Measurements from ENCODE around the gene ADRA2B.

Gene ADRA2B

DNA sequence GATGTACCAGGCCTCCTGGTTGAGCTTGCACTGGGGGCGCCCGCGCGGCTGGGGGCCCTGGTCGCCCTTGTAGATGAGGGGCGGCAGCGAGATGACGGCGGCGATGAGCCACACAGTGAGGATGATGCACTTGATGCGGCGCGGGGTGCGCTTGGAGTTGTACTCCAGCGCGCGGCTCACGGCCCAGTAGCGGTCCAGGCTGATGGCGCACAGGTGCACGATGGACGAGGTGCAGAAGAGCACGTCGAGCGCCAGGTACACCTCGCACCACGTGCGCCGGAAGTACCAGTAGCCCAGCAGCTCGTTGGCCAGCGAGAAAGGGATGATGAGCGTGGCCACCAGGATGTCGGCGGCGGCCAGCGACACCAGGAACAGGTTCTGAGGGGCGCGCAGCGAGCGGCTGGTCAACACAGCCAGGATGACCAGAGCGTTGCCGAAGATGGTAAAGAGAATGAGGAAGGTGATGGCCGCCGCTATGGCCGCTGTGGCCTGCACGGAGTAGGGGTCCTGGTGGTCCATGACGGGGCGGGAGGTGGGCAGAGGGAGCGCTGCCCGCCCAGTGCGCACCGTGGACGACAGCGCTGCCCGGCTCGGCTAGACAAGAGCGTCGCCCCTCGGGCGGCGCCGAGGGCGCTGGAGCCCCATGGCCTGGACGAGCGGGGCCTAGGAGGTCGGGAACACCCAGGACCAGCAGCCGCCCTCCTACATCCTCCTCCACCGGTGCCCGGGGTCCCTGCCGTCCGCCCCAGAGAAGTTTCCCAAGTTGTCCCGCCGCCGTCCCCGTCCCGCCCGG lies 544 bp downstream of the ADRA2B start:
- DNase-seq, result no peak

GRCh38 chr2:96114903-96115581 lies 1.3 kb downstream of the ADRA2B start:
- no peak for DNase-seq

GRCh38 chr2:96114546-96114902 lies 1.8 kb downstream of the ADRA2B start:
- DNase-seq, result no peak

DNA sequence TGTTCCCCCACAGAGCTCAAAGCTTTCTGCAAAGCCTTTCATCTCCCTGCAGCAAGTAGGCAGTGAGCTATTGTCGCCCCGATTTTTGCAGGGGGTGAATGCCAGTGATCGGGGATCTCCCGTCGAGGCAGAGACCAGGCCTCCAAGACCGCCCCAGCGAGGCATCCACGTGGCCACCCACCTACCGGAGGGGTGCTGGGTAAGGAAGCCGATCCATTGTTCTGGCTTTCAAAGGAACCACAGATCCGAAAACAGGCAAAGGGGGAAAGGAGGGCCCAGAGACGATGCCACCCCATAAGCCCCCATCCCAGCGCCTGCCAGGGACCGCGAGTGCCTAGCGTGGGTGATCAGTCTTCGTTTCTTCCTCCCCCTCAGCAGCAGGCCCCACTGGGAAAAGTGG lies 2.4 kb downstream of the ADRA2B start:
- no peak for DNase-seq

DNA sequence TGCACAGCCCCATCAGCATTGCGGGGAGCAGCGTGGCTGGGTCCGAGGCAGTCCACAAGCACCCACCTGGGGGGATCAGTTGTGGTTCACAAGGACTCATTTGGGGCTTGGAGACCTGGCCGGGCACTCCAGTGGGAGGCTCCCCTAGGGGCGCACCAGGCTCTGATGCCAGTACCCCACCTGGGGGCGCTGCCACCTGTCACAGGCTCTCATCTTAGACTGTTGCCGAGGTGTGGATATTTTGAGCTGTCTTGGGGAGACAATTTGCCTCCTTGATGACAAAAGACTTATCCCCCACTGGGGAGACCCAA lies 3.0 kb downstream of the ADRA2B start:
- DNase-seq, result no peak

- no peak for DNase-seq
These were observed 3.6 kb downstream of the ADRA2B start for GRCh38 chr2:96112501-96113366.

- no peak for DNase-seq
These were observed 4.4 kb downstream of the ADRA2B start for GRCh38 chr2:96111823-96112500.

DNA sequence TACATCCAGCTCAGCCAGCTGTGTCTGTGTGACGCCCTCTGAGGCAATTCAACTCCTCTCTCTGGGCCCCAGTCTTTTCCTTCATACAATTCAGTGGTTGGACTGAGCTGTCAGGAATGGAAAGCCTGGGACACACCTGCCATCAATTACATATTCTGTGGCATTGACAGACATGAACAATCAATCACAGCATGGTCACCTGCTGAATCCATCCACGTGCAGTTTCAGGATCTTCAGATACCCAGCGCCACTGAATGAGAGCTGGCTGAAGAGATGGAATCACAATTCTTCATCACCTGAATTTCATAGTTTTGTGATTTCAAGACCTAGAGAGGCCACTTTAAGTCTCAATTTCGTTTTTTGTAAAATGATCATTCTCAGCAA lies 5.1 kb downstream of the ADRA2B start:
- DNase-seq, result no peak

DNA sequence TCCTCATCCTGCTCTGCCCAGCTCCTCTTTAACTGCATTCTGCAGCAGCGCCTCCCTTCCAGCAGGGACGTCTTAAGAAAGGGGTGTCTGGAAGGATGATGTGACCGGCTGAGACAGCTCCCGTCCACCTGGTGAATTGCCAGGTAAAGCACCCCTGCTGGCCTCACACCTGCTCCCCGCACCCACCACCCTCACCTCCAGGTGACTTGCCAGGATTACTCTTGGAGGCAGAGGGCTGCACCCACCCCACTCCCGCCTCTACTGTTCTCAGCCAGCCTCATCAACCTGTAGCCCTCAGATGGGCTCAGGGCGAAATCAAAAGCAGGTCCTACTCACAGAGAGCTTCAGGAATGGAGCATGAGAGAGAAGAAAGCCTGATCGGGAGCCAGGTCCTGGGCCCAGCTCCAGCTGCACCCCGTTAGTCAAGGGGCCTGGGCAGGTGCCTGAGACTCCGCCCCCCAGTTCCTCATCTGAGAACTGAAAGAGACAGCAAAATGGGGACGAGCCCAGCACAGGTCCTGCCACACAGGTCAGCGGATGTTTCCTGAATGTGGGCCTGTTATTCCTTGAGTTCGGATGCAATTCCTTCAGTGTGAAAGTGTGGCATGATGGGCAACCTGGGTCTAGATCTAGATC lies 5.6 kb downstream of the ADRA2B start:
- no peak for DNase-seq

DNA sequence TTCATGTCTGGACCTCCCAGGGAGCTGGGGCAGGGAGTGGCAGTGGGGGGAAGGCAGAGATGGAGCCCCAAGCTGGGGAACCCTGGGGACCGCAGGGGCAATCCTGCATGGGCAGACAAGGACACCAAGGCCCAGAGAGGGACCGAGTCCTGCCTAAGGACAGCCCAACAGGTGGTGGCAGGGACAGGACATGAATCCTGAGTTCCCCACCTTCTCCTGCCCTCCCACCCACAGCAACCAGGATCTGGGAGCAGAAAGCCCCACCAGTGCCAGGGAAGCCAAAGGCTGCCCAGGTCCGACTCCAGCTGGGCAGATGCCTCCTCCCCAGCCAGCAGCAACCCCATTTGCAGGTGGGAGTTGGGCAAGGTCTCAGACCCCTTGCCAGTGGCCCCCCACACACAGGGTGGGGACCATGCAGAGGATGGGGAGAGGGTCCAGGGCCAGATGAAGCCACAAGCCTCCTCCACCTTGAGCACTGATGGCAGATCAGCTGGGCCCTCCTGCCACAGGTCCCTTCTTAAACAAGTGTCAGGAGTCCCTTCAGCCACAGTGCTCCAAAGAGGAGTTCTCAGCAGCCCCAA lies 6.3 kb downstream of the ADRA2B start:
- DNase-seq, result no peak

- no peak for DNase-seq
These were observed 7.0 kb downstream of the ADRA2B start for GRCh38 chr2:96109361-96109680.

DNA sequence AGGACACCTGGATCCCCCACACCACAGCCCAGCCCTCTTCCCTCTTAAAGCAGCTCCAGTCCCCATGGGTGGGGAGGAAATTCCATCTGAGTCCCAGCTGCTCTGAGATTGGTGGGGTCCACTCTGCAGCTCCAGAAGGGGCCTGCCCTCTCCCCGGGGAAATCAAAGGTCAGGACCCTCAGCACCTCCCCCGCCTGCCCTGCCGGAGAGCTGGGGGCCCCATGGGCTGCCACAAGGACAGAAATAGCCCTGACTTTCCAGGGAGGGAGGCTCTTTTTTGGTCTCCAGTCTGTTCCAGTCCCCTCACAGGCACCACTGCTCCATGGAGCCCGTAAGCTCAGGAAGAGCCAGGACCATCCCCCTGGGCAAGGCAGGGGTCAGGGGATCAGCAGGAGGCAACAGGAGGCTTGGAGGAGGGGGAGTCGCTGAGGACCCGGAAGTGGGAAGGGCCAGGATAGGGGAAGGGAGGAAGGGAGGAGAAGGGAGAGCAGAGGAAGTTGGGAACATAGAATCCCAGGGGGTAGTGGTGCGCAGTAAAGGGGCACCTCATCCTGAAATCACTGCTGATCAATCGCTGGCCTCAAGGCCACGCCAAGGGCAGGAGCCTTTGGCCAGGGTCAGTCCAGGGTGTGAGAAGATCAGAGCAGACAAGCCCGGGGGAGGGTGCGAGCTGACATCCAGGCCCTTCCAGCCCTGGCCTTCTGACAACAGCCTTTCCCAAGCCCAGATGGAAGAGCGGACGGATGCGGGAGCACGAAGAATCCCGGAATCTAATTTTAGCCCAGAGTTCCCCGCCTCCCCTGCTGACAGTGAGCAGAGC lies 7.6 kb downstream of the ADRA2B start:
- DNase-seq, result no peak

- DNase-seq, result no peak
These were observed 8.2 kb downstream of the ADRA2B start for GRCh38 chr2:96108151-96108540.

DNA sequence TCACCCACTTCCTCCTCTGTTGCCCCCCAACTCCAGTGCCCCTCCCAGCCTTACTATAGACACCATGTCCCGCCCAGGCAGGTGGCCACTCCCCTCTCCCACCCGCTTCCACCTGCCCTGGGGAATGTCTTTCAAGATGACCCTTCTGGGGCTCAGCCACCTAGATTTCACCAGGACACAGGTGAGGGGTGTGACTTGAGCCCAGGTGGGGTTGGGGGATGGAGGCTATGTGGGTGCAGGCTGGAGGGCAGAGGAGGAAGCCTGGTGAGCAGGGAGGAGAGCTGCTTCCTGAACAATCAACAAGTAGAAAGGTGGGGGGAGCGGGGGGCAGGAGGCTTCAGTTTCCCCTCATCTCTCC lies 8.7 kb downstream of the ADRA2B start:
- DNase-seq, result no peak

GRCh38 chr2:96106991-96107707 lies 9.2 kb downstream of the ADRA2B start:
- no peak for DNase-seq

- no peak for DNase-seq
These were observed 10.2 kb downstream of the ADRA2B start for GRCh38 chr2:96105994-96106715.

DNA sequence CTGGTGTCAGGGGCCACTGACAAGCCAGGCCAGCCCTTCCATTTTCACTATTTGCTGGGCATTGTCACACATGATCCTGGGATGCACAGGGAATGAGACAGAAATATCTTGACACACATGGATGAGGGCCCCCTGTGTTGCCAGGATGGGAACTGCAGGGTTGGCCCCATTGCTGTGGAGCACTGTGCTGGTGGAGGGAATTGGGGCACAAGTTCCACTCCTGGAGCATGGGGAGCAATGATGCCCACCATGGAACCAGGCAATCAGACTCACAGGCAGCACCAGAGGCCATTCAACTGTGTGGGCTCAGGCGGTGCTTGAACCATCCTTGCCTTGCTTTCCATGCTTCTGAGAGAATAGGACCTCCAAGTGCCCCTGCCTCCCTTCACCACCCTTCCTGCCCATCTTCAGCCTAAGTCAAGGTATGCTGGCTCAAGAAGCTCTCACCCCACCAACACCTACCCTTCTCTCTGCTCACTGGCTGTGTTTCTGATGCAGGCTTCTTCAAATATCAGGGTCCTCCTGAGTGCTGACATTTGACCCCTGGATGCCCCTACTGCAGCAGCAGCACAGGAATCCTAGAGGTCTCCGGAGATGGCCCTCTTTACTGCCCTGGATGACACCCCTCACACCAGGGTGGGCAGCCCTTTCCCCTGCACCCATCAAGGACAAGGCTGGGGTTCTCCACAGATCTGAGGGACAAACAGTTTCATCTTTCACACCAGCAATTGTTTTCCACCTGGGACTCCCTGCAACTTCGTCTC lies 11.0 kb downstream of the ADRA2B start:
- DNase-seq, result no peak

GRCh38 chr2:96104487-96104861 lies 11.9 kb downstream of the ADRA2B start:
- DNase-seq, result no peak

- no peak for DNase-seq
These were observed 12.4 kb downstream of the ADRA2B start for GRCh38 chr2:96103761-96104486.

All from NCI-H187 treated with DMSO at 0.1 percent for 48 hours (cell line).